SU-DHL-6 (cell line): ENCODE results near the gene GZMA.

Experiments used
- H2AFZ ChIP-seq: fragments of 200-600 bp; sonication (generic); 2 replicates; pipeline ENCODE4 v1.6.1; 2014; ENCODE audit warnings: low read depth, mild to moderate bottlenecking, moderate library complexity, mixed read lengths, antibody characterized with exemption, low read length; ENCODE audit not compliant: severe bottlenecking
- H3F3A ChIP-seq: fragments of 200-600 bp; shearing (Covaris generic); 2 replicates; pipeline ENCODE4 v1.6.0; 2016; ENCODE audit warnings: antibody characterized with exemption, mild to moderate bottlenecking; ENCODE audit not compliant: insufficient read depth
- H3K27ac ChIP-seq: fragments of 200-600 bp; sonication (generic); 2 replicates; pipeline ENCODE4 v1.5.1; 2016; ENCODE audit warnings: low read depth, mild to moderate bottlenecking, low read length, moderate library complexity, mixed read lengths
- H3K27me3 ChIP-seq: fragments of 200-600 bp; sonication (generic), shearing (Covaris generic); 2 replicates; pipeline ENCODE4 v1.6.0; 2014; ENCODE audit warnings: mild to moderate bottlenecking, low read length
- H3K36me3 ChIP-seq: fragments of 200-600 bp; sonication (generic); 2 replicates; pipeline ENCODE4 v1.6.1; 2014; ENCODE audit warnings: mild to moderate bottlenecking, low read length, mixed read lengths
- H3K4me2 ChIP-seq: fragments of 300-600, 200-600 bp; shearing (Covaris generic), sonication (generic); 2 replicates; pipeline ENCODE4 v1.6.0; 2014; ENCODE audit warnings: low read length, low read depth, mild to moderate bottlenecking; ENCODE audit not compliant: poor library complexity, severe bottlenecking
- H3K4me3 ChIP-seq: fragments of 200-600 bp; sonication (generic); 2 replicates; pipeline ENCODE4 v1.5.1; 2014; ENCODE audit warnings: antibody characterized with exemption, low read length, mild to moderate bottlenecking, mixed read lengths; ENCODE audit not compliant: insufficient read depth, poor library complexity, severe bottlenecking
- H3K79me2 ChIP-seq: fragments of 200-600 bp; sonication (generic); 2 replicates; pipeline ENCODE4 v1.6.1; 2014; ENCODE audit warnings: mild to moderate bottlenecking, low read length, moderate library complexity; ENCODE audit not compliant: insufficient read depth
- H3K9ac ChIP-seq: fragments of 200-600 bp; sonication (generic); 2 replicates; pipeline ENCODE4 v1.7.0; 2014; ENCODE audit warnings: mild to moderate bottlenecking, low read length
- H3K9me2 ChIP-seq: fragments of 200-600 bp; sonication (generic); replicated peaks from 2 replicates; pipeline ENCODE4 v1.6.1; 2014; ENCODE audit warnings: low read length; ENCODE audit not compliant: insufficient read depth
- H3K9me3 ChIP-seq: fragments of 200-600 bp; sonication (generic); 2 replicates; pipeline ENCODE4 v1.6.1; 2014; ENCODE audit warnings: low read length, mixed read lengths; ENCODE audit not compliant: insufficient read depth
- H4K20me1 ChIP-seq: fragments of 200-600 bp; sonication (generic); 2 replicates; pipeline ENCODE4 v1.6.1; 2014; ENCODE audit warnings: low read depth, mild to moderate bottlenecking, antibody characterized with exemption, low read length, moderate library complexity, mixed read lengths
- EZH2phosphoT487 ChIP-seq: fragments of 200-600 bp; sonication (generic), shearing (Covaris generic); conservative IDR thresholded peaks from 2 replicates; pipeline ENCODE4 v1.6.1; 2018; ENCODE audit warnings: mild to moderate bottlenecking, antibody characterized with exemption, low read length, moderate library complexity, mixed read lengths
- TF ChIP-seq, protein P1 (sequence below): fragments of 200-600 bp; sonication (generic); IDR thresholded peaks from one replicate; pipeline ENCODE4 v1.5.1; 2017; ENCODE audit warnings: antibody characterized with exemption, mild to moderate bottlenecking, low read length, moderate library complexity; ENCODE audit not compliant: insufficient read depth, poor library complexity, severe bottlenecking

GZMA gene

DNA sequence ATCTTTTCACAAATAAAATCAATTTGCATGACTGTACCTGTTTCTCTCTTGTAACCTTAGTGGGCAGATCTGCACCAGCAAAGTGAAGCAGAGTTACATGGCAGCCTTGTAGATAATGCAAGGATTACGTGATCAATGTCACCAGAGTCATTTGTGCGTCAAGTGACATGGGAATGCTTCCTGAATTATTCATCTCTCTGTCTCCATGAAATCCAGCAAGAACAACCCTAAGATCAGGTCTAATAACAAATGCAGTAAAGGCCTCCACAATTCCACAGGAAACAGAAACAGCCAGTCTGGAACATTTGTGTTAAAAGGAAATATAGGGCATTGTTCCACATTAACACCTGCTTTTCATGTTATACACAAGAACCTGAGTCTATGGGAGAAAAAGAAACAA is 7.8 kb downstream of the GZMA start:
- no peaks in the 10 kb centered on the region for H3K79me2 ChIP-seq
- H2AFZ ChIP-seq, result no peak overlapping the region
- TF ChIP-seq EZH2phosphoT487, result no peak
- TF ChIP-seq, protein P1, sequence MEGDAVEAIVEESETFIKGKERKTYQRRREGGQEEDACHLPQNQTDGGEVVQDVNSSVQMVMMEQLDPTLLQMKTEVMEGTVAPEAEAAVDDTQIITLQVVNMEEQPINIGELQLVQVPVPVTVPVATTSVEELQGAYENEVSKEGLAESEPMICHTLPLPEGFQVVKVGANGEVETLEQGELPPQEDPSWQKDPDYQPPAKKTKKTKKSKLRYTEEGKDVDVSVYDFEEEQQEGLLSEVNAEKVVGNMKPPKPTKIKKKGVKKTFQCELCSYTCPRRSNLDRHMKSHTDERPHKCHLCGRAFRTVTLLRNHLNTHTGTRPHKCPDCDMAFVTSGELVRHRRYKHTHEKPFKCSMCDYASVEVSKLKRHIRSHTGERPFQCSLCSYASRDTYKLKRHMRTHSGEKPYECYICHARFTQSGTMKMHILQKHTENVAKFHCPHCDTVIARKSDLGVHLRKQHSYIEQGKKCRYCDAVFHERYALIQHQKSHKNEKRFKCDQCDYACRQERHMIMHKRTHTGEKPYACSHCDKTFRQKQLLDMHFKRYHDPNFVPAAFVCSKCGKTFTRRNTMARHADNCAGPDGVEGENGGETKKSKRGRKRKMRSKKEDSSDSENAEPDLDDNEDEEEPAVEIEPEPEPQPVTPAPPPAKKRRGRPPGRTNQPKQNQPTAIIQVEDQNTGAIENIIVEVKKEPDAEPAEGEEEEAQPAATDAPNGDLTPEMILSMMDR, result no peak
- H3K9me3 ChIP-seq, result no peaks in the 10 kb centered on the region
- H3K4me3 ChIP-seq, result no peak overlapping the region
- H3F3A ChIP-seq, result no peaks in the 10 kb centered on the region
- no peak overlapping the region for H3K9ac ChIP-seq
- H3K36me3 ChIP-seq, result no peaks in the 10 kb centered on the region
- H4K20me1 ChIP-seq, result no peaks in the 10 kb centered on the region
- H3K27ac ChIP-seq, result no peak overlapping the region
- H3K4me2 ChIP-seq, result no peak overlapping the region
- H3K9me2 ChIP-seq, result no peaks in the 10 kb centered on the region
- no peaks in the 10 kb centered on the region for H3K27me3 ChIP-seq

DNA sequence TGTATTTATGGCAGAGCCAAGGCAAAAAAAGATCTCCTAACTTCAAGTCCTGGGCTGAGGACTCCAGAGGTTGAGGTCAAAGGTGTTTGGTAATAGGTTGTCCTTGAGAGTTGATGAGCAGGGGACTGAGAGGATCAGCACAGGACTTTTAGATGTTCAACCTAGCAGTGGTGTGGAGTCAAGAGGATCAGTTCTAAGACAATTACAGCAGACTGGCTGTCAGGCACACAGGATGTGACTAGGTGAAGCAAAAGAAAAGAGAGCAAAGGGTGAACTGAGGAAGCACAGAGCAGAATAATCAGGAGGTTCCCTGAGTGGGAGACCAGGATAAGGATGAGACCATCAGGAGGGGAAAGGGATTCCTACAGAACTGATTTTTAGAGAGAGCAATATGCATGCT is 10.9 kb downstream of the GZMA start:
- no peak overlapping the region for H3K4me2 ChIP-seq
- H3K9ac ChIP-seq, result no peak overlapping the region
- TF ChIP-seq, protein P1, result no peak
- no peaks in the 10 kb centered on the region for H3K9me3 ChIP-seq
- no peaks in the 10 kb centered on the region for H3K9me2 ChIP-seq
- H3K27me3 ChIP-seq, result no peaks in the 10 kb centered on the region
- no peaks in the 10 kb centered on the region for H3K36me3 ChIP-seq
- no peaks in the 10 kb centered on the region for H3K79me2 ChIP-seq
- H3F3A ChIP-seq, result no peaks in the 10 kb centered on the region
- H3K4me3 ChIP-seq, result no peak overlapping the region
- H4K20me1 ChIP-seq, result no peaks in the 10 kb centered on the region
- H3K27ac ChIP-seq, result no peak overlapping the region
- no peak overlapping the region for H2AFZ ChIP-seq

DNA sequence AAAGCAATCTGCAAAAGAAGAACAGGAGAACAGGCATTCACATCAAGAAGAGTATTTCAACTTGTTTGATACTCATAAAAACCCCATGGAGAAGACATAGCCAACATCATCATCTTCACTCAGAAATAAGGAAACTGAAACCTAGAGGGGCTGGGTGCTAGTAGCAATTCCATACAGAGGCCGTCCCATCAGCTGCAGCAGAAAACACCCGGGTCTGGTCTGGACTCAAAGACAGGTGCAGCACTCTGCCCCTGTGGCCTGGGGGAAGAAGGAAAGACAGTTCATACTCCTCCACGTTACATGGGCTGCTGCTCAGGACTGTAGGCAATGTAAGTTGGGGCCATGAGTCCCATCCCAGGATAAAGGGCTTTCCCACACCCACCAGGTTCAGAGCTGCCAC is 11.6 kb downstream of the GZMA start:
- no peaks in the 10 kb centered on the region for H3F3A ChIP-seq
- no peaks in the 10 kb centered on the region for H3K36me3 ChIP-seq
- H3K4me3 ChIP-seq, result no peak overlapping the region
- H3K9me2 ChIP-seq, result no peaks in the 10 kb centered on the region
- no peaks in the 10 kb centered on the region for H3K9me3 ChIP-seq
- H4K20me1 ChIP-seq, result no peaks in the 10 kb centered on the region
- H3K27me3 ChIP-seq, result no peaks in the 10 kb centered on the region
- H2AFZ ChIP-seq, result no peak overlapping the region
- no peaks in the 10 kb centered on the region for H3K79me2 ChIP-seq
- H3K27ac ChIP-seq, result no peak overlapping the region
- TF ChIP-seq, protein P1, result no peak
- TF ChIP-seq EZH2phosphoT487, result no peak
- no peak overlapping the region for H3K4me2 ChIP-seq
- H3K9ac ChIP-seq, result no peak overlapping the region

DNA sequence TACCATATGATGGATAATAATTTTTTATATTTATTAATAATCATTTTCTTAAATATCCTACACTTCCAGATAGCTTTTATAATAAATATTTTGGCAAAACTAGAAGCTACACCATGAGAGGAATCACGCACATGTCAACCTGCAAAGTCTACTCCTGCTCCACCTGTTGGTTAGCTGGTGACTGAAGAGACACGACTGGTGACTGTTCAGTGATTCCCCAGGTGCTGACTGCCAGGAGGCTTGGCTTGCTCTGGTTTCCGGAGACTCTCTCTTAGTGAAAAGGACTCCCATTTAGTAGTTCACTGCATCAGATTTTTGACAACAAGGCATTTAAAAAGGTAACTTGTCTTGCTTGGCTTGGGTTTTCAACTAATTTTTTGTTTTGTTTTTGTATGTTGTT is 20.9 kb downstream of the GZMA start:
- Histone ChIP-seq H3K79me2 (no peaks in the 10 kb centered on the region), H3F3A (no peaks in the 10 kb centered on the region), H3K9me2 (no peaks in the 10 kb centered on the region), H3K9ac (no peak overlapping the region), H2AFZ (no peak overlapping the region), H3K36me3 (no peaks in the 10 kb centered on the region), H3K4me3 (no peak overlapping the region), H3K27me3 (no peaks in the 10 kb centered on the region), H3K27ac (no peak overlapping the region), H4K20me1 (no peaks in the 10 kb centered on the region), H3K9me3 (no peaks in the 10 kb centered on the region), H3K4me2 (no peak overlapping the region)
- TF ChIP-seq EZH2phosphoT487, result no peak
- TF ChIP-seq, protein P1, result no peak
